Measurements from ENCODE around the gene MYDGF.
"Not testable (repeated sequence)": the region's sequence is repeated elsewhere in the genome, so short reads cannot be mapped to it uniquely, and the experiment has no call there.

Gene MYDGF

DNA sequence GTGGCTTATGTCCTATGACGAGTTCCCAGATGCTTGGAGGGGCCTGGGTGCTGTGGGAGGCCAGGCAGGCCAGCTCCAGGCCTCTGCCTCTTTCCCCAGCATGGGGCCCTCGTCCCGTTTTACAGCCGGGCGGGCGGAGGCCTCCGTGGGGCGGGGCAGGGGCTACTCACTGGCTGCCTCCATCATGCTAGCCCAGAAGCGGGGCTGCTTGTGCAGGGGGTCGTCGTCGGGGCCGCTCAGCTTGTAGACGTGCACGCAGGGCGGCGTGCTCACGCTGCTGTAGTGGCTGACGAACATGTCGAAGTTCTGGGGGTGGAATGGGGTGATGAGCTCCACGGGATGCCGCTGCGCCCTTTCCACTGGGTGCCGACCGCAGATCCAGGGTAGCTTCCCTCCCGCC lies 18.4 kb upstream of the MYDGF start:
- H3K36me3 ChIP-seq (ENCODE audit: insufficient read depth, low read length) = peaks cover under 1% of the 10 kb centered on the region; the same call in 1 of the 2 replicates

DNA sequence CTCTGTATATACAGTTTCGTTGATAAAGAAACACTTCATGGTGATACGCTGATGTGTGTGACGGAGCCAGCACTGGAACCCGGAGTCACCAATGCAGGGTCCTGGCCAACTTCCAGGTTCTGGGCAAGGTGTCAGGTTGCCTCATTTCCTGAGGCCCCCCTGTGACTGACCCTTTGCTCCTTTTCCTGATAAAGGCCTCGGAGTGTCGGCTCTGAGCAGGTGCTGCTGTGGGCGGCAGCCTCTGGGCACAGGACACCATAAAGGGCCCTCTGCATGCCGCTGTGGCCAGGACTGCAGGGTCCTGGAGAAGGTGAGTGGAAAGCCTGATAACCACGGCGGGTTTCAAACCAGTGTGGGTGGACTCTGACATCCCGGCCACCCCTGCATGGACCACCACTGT lies 17.3 kb upstream of the MYDGF start:
- Histone ChIP-seq H3K4me3 (ENCODE audit: low read depth, low read length) (no peak overlapping the region), H3K27ac (ENCODE audit: low read depth, low read length) (no peak overlapping the region), H3K4me1 (ENCODE audit: control insufficient read depth, insufficient read depth, low read length, unreplicated experiment) (no peaks in the 10 kb centered on the region), H3K27me3 (ENCODE audit: insufficient read depth, low read length) (no peaks in the 10 kb centered on the region), H3K79me2 (ENCODE audit: control insufficient read depth, insufficient read depth, low read length, unreplicated experiment) (no peaks in the 10 kb centered on the region), H3K36me3 (ENCODE audit: insufficient read depth, low read length) (no peaks in the 10 kb centered on the region), H2AFZ (ENCODE audit: low read length, unreplicated experiment) (no peak overlapping the region)

More for the DNA sequence above, 18.4 kb upstream of the MYDGF start:
- H2AFZ ChIP-seq (ENCODE audit: low read length, unreplicated experiment) = no peak overlapping the region
- H3K4me1 ChIP-seq (ENCODE audit: control insufficient read depth, insufficient read depth, low read length, unreplicated experiment) = no peaks in the 10 kb centered on the region
- H3K27ac ChIP-seq (ENCODE audit: low read depth, low read length) = no peak overlapping the region
- no peaks in the 10 kb centered on the region for H3K79me2 ChIP-seq (ENCODE audit: control insufficient read depth, insufficient read depth, low read length, unreplicated experiment)
- H3K27me3 ChIP-seq (ENCODE audit: insufficient read depth, low read length) = no peaks in the 10 kb centered on the region
- no peak overlapping the region for H3K4me3 ChIP-seq (ENCODE audit: low read depth, low read length)

DNA sequence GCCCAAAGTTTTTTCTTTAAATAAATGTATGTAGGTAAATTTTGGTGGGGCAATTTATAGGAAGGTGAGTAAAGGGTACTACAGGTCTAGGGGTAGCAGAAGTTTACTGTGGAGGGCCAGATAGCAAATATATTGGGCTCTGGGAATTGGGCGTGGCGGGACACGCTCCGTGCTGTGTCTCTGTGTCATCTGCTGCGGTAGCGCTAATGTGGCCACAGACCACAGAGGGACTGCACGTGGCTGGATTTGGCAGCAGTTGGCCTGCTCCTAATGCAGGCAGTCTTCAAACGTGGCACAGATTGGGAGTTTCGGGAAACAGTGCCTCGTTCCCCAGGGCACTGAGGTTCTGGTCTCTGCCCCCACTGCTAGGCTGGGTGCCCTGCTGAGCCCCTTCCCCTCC lies 16.6 kb upstream of the MYDGF start:
- H3K27ac ChIP-seq (ENCODE audit: low read depth, low read length) = no peak overlapping the region
- H3K4me3 ChIP-seq (ENCODE audit: low read depth, low read length) = no peak overlapping the region
- no peak overlapping the region for H2AFZ ChIP-seq (ENCODE audit: low read length, unreplicated experiment)
- H3K4me1 ChIP-seq (ENCODE audit: control insufficient read depth, insufficient read depth, low read length, unreplicated experiment) = no peaks in the 10 kb centered on the region
- H3K36me3 ChIP-seq (ENCODE audit: insufficient read depth, low read length) = no peaks in the 10 kb centered on the region
- H3K79me2 ChIP-seq (ENCODE audit: control insufficient read depth, insufficient read depth, low read length, unreplicated experiment) = no peaks in the 10 kb centered on the region
- H3K27me3 ChIP-seq (ENCODE audit: insufficient read depth, low read length) = no peaks in the 10 kb centered on the region

DNA sequence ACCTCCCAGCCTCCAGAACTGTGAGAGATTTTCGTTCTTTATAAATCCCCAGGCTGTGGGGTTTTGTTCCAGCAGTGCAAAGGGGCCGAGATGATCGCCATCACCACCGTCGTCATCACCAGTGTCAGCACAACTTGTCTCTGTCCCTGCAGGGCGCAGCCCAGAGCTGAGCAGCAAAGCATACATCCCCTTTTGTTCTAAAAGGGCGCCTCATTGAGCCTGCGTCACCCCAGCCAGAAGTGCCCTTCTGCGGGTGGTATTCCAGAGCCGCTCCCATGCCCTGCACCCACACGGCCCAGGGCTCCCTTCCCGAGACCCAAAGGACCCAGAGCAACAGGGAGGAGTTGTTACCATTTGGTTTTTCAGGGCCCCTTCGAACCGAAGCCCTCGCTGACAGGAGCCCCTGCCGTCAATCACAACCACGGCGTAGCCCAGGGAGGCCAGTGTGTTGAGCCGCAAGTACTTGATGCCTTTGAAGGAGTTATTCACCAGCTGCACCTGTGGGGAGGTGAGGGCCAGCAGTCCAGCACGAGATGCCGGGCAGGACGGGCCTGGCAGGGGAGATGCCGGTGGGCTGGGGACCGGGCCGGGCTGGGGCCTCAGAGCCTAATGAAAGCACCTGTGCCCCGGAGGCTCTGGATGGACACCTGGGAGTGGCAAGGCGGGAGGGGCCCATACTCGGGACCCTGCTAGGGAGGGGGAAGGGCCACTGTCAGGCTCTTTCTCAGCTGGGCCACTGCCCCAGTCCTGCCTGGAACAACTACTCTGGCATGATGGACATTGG lies 14.4 kb upstream of the MYDGF start:
- Histone ChIP-seq H3K79me2 (ENCODE audit: control insufficient read depth, insufficient read depth, low read length, unreplicated experiment) (no peaks in the 10 kb centered on the region), H3K27ac (ENCODE audit: low read depth, low read length) (no peak overlapping the region), H3K27me3 (ENCODE audit: insufficient read depth, low read length) (no peaks in the 10 kb centered on the region), H3K4me1 (ENCODE audit: control insufficient read depth, insufficient read depth, low read length, unreplicated experiment) (no peaks in the 10 kb centered on the region), H3K36me3 (ENCODE audit: insufficient read depth, low read length) (no peaks in the 10 kb centered on the region), H2AFZ (ENCODE audit: low read length, unreplicated experiment) (no peak overlapping the region), H3K4me3 (ENCODE audit: low read depth, low read length) (no peak overlapping the region)

DNA sequence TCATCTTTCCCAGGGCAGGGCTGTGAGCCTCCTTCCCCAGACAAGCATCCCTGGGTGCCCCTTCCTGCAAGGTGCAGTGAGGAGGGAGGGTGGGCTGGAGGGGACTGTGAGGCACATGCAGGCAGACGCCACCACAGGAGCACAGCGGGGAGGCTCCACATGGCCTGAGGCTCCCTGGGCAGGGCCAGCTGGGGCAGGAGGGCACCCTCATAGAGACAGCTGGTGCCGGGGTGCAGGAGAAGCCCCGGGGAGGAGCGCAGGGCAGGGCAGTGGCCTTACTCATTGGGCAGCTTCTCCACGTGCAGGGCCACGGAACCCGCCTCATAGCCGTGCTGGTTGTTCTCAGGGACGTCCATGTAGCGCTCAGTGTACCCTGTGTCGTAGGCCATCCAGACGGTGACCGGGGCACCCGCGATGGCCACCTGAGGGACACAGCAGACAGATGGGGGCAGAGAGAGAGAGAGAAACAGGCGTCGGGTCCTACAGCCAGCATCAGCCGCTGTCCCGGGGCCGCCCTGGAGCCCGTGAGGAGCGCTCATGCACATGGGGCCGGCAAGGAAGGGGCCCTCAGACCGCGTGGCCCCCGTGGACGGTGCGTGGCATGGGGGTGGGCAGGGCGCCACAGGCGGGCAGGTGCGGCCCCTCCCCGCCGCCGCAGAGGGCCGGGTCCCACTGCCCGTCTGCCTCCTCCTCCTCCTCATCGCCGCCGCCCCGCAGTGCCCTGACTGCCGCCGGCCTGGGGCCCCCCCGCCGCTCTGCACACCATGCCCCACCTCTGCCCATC lies 12.5 kb upstream of the MYDGF start:
- no peaks in the 10 kb centered on the region for H3K4me1 ChIP-seq (ENCODE audit: control insufficient read depth, insufficient read depth, low read length, unreplicated experiment)
- H3K27ac ChIP-seq (ENCODE audit: low read depth, low read length) = no peak overlapping the region
- no peaks in the 10 kb centered on the region for H3K79me2 ChIP-seq (ENCODE audit: control insufficient read depth, insufficient read depth, low read length, unreplicated experiment)
- no peaks in the 10 kb centered on the region for H3K36me3 ChIP-seq (ENCODE audit: insufficient read depth, low read length)
- H2AFZ ChIP-seq (ENCODE audit: low read length, unreplicated experiment) = no peak overlapping the region
- no peaks in the 10 kb centered on the region for H3K27me3 ChIP-seq (ENCODE audit: insufficient read depth, low read length)
- no peak overlapping the region for H3K4me3 ChIP-seq (ENCODE audit: low read depth, low read length)

DNA sequence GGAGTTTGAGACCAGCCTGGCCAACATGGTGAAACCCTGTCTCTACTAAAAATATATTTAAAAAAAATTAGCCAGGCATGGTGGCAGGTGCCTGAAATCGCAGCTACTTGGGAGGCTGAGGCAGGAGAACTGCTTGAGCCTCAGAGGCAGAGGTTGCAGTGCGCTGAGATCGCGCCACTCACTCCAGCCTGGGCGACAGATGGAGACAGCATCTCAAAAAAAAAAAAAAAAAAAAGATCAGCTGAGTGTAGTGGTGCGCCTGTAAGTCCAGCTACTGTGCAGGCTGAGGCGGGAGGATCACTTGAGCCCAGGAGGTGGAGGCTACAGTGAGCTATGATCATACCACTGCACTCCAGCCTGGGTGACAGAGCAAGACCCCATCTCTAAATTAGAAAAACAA lies 9.9 kb upstream of the MYDGF start:
- H3K79me2 ChIP-seq (ENCODE audit: control insufficient read depth, insufficient read depth, low read length, unreplicated experiment); H3K36me3 ChIP-seq (ENCODE audit: insufficient read depth, low read length); H2AFZ ChIP-seq (ENCODE audit: low read length, unreplicated experiment); H3K4me3 ChIP-seq (ENCODE audit: low read depth, low read length); H3K27me3 ChIP-seq (ENCODE audit: insufficient read depth, low read length); H3K4me1 ChIP-seq (ENCODE audit: control insufficient read depth, insufficient read depth, low read length, unreplicated experiment); H3K27ac ChIP-seq (ENCODE audit: low read depth, low read length): not testable (repeated sequence)

DNA sequence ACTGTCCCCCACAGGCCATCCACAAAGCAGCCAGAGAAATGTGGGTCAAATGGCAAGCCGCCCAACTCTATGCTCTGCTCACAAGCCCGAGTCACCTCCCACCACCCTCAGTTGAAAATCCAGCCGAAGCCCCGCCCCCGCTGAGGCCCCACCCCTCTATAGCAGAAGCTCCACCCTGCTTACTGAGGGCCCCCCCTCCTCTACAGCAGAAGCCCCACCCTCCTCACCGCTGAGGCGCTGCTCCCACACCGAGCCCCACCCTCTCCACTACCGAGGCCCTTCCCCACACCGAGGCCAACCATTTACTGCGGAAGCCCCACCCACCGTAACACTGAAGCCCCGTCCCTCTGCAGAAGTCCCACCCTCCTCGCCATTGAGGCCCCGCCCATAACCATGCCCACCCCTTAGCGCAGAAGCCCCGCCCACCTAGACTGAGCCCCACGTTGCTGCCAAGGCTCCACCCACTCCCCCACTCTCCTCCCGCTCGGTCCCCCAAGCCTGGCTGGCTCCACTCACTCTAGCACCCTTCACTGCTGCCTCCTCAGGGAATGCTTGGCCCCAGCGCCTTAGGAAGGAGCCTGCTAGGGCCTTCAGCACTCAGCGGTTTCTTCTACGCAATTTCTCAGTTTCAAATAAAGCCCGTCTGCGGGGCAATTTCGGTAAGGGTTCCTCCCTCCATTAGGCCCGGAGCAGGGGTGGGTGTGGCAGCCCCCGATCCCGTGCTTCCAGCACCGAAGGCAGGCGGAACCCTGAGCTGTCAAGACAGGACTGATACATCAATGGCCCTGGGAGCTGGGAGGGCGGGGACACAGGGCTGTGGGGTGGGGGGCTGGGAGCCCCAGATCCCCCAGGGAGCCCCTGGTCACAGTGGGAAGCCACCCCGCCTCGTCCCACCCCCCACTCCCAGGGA lies 9.0 kb upstream of the MYDGF start:
- H3K27me3 ChIP-seq (ENCODE audit: insufficient read depth, low read length) = no peaks in the 10 kb centered on the region
- H3K79me2 ChIP-seq (ENCODE audit: control insufficient read depth, insufficient read depth, low read length, unreplicated experiment) = no peaks in the 10 kb centered on the region
- no peaks in the 10 kb centered on the region for H3K4me1 ChIP-seq (ENCODE audit: control insufficient read depth, insufficient read depth, low read length, unreplicated experiment)
- H3K4me3 ChIP-seq (ENCODE audit: low read depth, low read length) = no peak overlapping the region
- no peak overlapping the region for H3K27ac ChIP-seq (ENCODE audit: low read depth, low read length)
- H3K36me3 ChIP-seq (ENCODE audit: insufficient read depth, low read length) = no peaks in the 10 kb centered on the region
- no peak overlapping the region for H2AFZ ChIP-seq (ENCODE audit: low read length, unreplicated experiment)

DNA sequence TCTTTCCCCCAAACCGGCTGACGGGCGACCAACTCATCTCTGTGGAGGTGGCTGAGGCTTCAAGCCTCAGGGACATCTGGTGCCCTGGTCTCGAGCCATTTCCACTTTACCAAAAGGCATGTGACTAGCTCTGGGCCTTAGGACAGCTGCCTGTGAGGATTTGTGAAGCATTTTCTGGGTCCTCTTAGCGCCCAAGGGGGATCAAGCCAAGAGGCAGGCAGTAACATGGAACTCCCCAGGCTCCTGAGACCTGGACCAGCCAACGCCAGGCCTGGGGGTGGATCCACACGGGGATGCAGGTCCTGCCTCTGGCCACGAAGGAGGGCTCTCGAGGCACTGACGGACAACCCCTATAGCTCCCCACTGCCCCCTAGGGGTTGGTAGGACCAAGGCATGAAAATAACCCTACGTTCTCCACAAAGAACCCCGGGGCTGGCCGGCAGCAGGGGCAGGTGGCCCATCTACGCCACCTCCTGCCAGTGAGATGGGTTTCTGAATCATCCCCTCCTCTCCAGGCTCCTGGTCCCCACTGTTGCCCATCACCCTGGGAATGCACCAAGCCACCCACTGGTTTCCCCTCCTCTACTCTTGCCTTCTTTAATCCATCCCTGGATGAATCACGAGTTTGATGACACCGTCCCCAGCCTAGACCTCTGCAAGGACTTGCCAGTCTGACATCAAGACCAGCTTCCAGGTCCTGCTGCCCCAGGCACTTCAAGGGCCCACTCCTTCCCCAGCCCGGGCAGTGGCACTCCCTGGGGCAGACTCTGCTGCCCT lies 7.0 kb upstream of the MYDGF start:
- Histone ChIP-seq H3K27ac (ENCODE audit: low read depth, low read length) (no peak overlapping the region), H3K36me3 (ENCODE audit: insufficient read depth, low read length) (no peaks in the 10 kb centered on the region), H3K4me3 (ENCODE audit: low read depth, low read length) (no peak overlapping the region), H2AFZ (ENCODE audit: low read length, unreplicated experiment) (no peak overlapping the region), H3K79me2 (ENCODE audit: control insufficient read depth, insufficient read depth, low read length, unreplicated experiment) (no peaks in the 10 kb centered on the region), H3K27me3 (ENCODE audit: insufficient read depth, low read length) (no peaks in the 10 kb centered on the region), H3K4me1 (ENCODE audit: control insufficient read depth, insufficient read depth, low read length, unreplicated experiment) (no peaks in the 10 kb centered on the region)

DNA sequence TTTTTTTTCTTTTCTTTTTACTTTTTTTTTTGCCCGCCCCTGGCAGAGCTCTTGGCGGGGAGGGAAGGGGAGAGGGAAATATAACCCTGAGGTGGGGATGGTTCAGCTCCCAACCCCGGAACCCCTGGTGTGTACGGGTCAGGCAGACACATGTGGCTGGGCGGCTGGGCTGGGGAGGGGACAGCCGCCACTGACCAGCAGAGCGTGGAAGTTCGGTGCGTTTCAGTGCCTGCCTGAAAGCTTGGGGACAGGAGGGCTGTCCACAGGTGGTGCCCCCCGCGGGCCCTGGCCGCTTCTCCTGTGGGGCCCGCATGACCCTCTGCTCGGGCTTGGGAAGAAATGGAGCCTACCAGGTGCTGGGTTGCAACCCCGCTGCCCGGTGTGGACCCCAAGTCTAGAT lies 5.2 kb upstream of the MYDGF start:
- Histone ChIP-seq H3K4me3 (ENCODE audit: low read depth, low read length) (no peak overlapping the region), H3K27me3 (ENCODE audit: insufficient read depth, low read length) (no peaks in the 10 kb centered on the region), H3K27ac (ENCODE audit: low read depth, low read length) (no peak overlapping the region), H3K4me1 (ENCODE audit: control insufficient read depth, insufficient read depth, low read length, unreplicated experiment) (peaks cover 3% of the 10 kb centered on the region), H2AFZ (ENCODE audit: low read length, unreplicated experiment) (no peak overlapping the region), H3K79me2 (ENCODE audit: control insufficient read depth, insufficient read depth, low read length, unreplicated experiment) (no peaks in the 10 kb centered on the region), H3K36me3 (ENCODE audit: insufficient read depth, low read length) (no peaks in the 10 kb centered on the region)

DNA sequence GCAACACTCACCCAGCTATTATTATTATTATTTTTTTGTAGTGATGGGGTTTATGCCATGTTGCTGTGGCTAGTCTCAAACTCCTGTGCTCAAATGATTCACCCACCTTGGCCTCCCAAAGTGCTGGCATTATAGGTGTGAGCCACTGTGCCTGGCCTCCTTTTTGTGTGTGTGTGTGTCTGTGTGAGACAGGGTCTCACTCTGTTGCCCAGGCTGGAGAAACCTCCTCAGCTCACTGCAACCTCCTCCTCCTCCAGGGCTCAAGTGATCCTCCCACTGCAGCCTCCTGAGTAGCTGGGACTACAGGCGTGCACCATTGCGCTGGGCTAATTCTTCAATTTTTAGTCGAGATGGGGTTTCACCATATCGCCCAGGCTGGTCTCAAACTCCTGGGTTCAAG lies 3.6 kb upstream of the MYDGF start:
- peaks cover 7% of the 10 kb centered on the region for H3K4me1 ChIP-seq (ENCODE audit: control insufficient read depth, insufficient read depth, low read length, unreplicated experiment)
- no peak overlapping the region for H2AFZ ChIP-seq (ENCODE audit: low read length, unreplicated experiment)
- no peak overlapping the region for H3K4me3 ChIP-seq (ENCODE audit: low read depth, low read length)
- peaks cover 11% of the 10 kb centered on the region for H3K79me2 ChIP-seq (ENCODE audit: control insufficient read depth, insufficient read depth, low read length, unreplicated experiment)
- no peak overlapping the region for H3K27ac ChIP-seq (ENCODE audit: low read depth, low read length)
- no peaks in the 10 kb centered on the region for H3K36me3 ChIP-seq (ENCODE audit: insufficient read depth, low read length)
- no peaks in the 10 kb centered on the region for H3K27me3 ChIP-seq (ENCODE audit: insufficient read depth, low read length)

Measured in ACC112 (cell line).